ENCODE measurements around the gene CPN1.
"Not testable (repeated sequence)": the region's sequence is repeated elsewhere in the genome, so short reads cannot be mapped to it uniquely, and the experiment has no call there.

Gene CPN1

DNA sequence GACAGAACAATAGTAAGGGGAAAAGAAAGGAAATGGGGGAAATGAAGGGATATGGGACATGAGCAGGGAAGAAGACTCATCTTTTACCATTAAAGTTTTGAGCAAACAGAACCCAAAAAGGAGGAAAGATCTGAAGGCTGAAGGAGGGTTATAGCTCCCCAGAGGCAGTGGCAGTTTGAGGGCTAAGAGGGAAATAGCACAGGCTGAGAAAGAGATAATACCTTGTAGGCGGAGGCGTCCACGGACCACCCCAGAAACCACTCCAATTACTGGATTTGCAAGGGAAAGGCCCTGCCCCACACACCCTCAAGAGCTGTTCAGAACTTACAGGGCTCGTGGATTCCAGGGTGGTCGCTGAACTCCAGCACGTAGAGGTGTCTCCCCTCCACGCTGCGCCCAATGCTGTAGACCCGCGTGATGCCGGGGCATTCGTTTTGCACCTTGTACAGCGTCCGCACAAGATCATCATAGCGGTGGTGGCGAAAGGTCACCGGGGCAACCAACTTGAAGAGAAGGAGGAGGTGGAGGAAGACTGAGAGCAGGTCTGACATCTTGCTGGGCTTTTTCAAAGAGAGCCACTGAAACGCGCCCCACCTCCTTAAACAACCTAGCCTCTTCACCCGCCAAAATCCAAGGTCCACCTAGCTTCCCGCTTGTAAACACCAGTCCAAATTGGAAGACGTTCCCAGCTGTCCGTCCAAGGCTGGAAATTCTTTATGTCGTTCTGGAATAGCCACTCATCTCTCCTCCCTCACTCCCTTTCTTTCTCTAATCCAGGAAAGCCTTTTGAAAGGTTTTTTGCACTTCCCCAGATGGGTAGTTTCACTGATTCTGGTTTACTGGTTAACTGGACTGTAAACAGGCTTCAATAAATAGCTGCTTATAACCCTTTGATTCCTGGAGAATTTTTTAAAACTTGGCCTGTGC lies at the start of gene CPN1:
Gene CPN1, minus strand, starts transcription at position 795 of the 927 bp plus-strand sequence. Its CDS starts 244 bp downstream, at position 551.
- no peak for DNase-seq

DNA sequence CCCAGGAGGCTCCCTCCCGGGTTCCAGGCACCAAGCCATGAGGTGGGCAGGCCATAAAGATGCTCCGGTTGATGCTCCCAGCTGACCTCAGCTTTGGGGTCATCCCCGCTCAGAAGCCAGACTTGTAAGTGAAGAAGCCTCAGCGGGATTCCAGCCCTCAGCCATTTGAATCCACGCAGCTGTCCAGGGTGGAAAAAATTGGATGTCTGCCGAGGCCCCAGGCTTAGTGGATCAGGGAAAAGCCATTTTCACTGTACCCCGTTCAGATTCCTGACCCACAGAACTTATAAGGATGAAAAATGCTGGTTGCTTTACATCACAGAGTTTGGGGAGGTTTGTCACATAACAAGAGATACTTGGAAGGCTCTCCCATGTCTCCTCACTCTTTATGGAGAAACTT lies 49.2 kb upstream of the CPN1 start:
- no peak for DNase-seq

DNA sequence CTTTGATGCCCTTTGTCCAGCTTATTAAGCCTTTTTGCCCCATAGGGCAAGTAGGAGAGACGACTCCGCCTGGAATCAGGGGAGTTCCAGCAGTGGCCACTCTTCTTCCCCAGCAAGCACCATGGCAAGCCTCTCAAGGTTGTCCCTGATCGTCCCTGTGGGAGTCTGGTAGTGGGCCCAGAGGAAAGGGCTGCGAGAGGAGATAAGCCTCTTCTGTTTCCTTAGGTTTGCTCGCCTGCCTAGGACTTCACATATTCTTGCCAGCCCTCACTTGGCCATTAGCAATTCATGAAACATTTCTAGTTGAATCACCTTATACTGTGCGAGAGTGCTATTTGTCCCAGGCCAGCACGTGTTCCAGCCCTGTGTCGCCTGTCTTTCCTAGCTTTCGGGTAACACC lies 47.8 kb upstream of the CPN1 start:
- no peak for DNase-seq

DNA sequence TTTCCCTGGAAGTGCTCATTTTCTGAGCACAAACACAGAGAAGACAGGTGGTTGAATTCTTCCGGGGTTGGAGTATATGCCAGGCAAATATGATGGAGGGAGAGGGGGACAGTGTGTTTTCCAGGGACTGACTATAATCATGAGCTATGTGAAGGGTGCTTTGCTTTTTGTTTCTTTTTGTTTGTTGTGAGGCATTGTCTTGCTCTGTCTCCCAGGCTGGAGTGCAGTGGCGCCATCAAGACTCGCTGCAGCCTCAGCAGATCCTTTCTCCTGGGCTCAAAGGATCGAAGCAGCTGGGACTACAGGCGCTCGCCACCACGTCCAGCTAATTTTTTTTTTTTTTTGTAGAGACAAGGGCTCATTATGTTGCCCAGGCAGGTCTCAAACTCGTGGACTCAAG lies 47.3 kb upstream of the CPN1 start:
- DNase-seq: no peak

DNA sequence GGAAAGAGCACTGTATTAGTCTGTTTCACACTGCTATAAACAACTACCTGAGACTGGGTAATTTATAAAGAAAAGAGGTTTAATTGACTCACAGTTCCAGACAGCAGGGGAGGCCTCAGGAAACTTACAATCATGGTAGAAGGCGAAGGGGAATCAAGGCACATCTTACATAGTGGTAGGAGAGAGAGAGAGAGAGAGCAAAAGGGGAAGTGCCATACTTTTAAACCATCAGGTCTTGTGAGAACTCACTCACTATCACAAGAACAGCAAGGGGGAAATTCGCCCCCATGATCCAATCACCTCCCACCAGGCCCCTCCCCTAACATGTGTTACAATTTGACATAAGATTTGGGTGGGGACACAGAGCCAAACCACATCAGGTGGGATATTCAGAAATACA lies 43.7 kb upstream of the CPN1 start:
- DNase-seq: not testable (repeated sequence)

DNA sequence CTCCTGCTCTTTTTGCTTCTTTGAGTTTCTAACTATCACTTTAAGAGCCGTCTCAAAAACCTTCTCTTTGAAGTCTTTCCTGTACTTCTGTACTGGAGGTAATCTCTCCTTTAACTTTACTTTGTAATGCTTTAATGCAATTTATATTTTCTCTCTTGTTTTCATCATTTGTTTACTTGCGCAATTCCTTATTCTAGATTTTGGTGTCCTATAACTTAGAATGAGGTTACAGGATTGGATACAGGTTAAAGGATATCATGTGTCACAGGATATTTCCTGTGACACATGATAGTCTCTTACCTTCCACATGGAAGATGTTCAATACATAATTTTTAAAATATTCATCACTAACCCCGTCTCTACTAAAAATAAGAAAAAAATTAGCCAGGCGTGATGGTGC lies 42.4 kb upstream of the CPN1 start:
- no peak for DNase-seq

DNA sequence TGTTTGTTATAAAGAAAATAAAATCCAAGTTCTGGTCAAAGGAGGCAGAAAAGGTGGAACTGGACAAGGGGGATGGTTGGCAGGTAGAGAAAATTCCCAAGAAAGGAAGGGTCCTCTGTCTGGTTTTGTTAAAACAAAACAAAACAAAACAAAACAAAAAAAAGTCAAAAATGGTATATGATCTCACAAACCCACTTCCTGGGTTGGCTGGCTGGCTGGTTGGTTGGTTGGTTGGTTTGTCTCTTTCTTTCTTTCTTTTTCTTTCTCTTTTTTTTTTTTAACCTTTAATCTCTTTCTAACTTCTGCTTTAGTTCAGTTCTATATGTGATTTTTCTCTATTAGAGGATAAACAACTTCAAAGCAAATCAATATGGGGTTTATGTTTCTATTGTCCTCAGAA lies 41.1 kb upstream of the CPN1 start:
- DNase-seq: no peak

DNA sequence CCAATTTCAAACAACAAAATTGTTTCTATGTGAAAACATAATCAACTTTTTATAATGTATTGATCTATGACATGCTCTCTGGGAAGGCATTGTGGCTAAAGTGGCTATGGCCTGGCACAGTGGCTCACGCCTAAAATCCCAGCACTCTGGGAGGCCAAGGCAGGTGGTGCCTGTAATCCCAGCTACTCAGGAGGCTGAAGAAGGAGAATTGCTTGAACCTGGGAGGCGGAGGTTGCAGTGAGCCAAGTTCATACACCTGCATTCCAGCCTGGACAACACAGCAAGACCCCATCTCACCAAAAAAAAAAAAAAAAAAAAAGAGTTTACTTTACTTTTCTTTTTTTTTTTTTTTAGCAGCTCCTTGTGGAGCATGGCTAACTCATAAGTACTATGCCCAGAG lies 38.9 kb upstream of the CPN1 start:
- no peak for DNase-seq

DNA sequence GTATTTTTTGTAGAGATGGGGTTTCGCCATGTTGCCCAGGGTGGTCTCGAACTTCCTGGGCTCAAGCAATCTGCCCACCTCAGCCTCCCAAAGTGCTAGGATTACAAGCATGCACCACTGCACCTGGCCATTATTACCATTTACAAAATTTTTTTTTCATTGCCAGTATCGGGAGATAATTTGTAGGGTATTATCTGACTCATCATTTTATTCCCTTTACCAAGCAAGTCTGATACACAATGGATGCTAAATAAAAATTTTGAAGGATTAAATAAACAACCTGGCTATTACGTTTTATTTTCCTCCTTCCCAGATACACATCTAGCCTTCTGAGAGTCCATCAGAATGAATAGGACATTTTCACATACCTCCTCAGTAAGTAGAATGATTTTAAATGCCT lies 38.1 kb upstream of the CPN1 start:
- DNase-seq: no peak

DNA sequence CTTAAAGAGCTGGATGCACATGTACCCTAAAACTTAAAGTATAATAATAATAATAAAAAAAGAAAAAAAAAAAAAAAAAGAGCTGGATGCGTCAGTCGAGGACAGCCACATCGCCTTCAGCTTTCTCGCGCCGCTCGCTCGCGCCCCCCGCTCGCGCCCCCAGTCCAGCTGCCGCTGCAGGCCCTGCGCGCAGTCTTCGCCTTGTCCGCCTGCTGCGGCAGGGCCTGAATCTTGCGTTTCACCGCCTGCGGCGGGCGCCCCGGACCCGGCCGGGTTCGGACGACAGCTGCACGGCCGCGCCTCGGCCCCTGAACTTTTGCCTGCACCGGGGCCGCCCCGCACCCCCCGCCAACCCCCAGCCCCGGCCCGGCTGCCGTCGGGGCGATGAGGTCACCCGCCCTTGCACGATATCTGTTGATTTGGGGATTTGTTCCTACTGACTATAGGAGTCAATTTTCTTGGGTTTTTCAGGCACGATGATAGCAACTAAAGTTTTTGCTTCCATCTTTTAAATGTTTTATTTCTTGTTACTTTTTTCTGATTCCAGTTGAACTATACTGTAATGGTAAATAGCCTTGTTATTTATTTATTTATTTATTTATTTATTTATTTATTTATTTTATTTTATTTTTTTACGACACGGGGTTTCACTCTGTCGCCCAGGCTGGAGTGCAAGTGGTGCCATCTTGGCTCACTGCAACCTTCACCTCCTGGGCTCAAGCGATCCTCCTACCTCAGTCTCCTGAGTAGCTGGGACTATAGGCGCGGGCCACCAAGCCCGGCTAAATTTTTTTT lies 33.5 kb upstream of the CPN1 start:
- DNase-seq: no peak

DNA sequence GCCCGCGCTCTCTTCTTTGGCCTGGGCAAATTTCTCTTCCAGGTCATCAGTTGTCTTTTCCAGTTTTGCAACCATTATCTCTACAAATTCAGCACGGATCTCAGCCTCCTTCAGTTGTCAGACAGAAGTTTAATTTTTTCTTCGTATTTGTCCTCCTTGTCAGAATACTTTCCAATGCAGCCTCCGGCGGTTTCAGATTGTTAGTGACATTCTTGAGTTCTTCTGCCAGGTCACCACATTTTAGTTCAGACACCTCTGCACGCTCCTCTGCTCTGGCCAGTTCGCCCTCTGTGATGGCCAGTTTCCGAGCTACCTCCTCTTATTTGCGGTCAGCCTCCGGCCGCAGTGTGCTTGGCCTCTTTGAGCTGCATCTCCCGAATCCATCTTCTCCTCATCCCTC lies 32.8 kb upstream of the CPN1 start:
- DNase-seq: no peak

DNA sequence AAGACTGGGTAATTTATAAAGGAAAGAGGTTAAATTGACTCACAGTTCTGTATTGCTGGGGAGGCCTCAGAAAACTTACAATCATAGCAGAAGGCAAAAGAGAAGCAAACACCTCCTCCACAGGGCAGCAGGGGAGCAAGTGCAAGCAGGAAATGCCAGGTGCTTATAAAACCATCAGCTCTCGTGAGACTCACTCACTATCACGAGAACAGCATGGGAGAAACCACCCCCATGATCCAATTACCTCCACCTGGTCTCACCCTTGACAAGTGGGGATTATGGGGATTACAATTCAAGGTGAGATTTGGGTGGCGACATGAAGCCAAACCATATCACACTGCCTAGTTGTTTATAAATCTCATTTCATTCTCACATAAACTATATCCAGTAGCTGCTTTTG lies 28.0 kb upstream of the CPN1 start:
- DNase-seq: no peak

DNA sequence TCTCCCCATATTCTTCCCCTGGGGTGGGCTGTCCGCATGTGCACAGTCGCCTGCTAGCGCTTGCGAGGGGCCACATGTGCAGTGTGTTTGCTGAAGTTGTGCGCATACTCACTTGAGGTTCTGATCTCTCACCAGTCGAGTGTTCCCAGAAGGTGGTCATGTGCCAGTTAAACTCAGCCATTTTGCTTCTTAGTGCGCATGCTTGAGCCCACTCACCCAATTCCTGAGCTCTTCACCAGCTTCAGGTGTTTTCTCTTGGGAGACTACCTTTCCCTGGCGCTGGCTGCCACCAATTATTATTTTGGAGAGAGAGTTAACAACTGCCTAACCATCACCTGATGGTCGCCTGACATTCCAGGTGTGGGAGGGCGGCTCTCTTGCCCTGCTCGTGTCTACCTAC lies 25.2 kb upstream of the CPN1 start:
- DNase-seq: no peak

DNA sequence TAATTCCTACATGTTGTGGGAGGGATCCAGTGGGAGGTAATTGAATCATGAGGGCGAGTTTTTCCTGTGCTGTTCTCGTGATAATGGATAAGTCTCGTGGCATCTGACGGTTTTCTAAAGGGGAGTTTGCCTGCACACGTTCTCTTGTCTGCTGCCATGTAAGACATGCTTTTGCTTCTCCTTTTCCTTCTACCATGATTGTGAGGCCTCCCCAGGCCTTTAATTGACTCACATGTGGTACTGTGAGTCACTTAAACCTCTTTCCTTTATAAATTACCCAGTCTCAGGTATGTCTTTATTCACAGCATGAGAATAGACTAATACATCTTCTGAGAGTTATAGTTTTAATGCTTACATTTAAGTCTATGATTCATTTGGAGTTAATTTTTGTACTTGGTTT lies 22.6 kb upstream of the CPN1 start:
- DNase-seq: no peak

DNA sequence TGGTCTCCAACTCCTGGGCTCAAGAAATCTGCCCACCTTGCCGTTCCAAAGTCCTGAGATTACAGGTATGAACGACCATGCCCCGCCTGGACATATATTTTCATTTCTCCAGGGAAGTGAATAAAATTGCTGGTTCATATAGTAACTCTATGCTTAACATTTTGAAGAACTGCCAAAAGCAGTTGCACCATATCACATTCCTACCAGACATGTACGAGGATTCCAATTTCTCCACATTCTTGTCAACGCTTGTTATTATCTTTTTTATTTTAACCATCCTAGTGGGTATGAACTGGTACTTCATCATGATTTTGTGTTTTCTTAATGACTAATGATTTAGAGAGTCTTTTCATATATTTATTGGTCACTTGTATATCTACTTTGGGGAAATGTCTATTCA lies 21.9 kb upstream of the CPN1 start:
- no peak for DNase-seq

DNA sequence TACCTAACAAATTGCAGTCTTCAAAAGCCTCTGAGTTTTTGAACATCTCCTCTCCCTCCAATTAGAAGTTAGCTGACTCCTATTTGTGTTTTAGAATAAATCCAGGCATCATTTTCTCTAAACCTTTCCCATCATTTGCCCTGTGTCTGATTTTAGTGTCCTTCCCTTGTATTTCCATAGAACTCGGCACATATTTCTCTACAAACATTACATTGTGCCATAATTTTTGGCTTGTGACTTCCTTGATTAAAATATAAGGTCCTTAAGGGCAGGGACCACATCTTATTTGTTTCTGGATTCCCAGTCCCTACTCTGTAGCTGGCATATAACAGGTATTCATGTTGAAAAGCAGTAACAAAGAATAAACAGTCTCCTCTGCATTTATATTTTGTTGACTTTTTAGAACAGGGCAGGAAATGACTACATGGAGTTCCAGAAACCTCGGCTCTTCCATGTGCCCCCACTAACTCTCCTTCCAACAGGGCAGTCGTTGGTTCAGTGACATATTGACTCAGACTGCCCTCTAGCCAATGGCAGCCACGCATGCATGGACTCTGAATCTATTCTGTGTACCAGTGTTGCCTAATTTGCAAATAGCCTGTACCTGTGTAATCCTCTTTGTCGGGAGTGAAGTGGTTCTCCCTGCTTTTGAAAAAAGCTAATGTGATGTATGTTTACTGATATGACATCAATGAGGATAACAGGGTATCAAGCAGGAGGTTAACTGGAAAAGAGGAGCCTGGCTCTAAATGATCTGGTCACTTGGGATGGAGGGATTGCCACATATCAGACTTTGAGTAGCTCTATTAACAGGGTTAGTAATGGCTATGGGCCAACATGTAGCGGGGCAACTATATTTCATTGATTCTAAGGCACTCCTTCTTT lies 19.8 kb upstream of the CPN1 start:
- DNase-seq: no peak

DNA sequence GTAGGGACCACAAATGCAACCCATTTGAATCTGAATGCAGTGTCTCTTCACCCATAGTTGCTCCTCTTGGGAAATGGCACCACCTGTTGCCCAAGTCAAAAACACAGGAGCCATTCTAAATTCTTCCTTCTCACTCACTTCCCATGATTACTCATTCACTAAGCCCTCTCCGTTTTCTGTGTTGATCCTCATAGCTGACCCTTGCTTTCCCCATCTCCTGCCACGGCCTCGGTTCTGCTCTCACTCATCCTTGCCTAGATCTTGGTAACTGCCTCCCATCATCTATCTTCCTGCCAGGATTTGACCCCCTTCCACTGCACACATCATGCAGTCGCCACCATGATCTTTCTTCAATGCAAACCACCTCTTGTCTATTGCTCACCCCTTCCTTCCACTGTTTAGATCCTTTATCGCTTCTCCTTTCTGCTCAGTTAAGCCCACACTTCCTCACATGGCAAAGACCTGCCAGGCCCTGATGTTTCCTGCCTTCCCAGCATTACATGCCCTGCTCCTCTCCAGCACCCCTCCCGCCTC lies 19.0 kb upstream of the CPN1 start:
- DNase-seq: no peak

DNA sequence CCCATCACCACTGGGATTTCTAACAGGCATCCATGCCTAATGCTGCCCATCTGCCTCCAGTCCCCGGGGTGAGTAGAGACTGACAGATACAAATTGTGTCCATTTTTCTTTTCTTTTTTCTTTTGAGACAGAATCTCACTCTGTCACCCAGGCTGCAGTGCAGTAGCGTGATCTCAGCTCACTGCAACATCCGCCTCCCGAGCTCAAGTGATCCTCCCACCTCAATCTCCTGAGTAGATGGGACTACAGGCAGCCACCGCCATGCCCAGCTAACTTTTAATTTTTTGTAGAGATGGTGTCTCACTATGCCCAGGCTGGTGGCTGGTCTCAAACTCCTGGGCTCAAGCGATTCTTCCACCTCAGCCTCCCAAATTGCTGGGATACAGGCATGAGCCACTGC lies 7.6 kb upstream of the CPN1 start:
- DNase-seq: no peak

DNA sequence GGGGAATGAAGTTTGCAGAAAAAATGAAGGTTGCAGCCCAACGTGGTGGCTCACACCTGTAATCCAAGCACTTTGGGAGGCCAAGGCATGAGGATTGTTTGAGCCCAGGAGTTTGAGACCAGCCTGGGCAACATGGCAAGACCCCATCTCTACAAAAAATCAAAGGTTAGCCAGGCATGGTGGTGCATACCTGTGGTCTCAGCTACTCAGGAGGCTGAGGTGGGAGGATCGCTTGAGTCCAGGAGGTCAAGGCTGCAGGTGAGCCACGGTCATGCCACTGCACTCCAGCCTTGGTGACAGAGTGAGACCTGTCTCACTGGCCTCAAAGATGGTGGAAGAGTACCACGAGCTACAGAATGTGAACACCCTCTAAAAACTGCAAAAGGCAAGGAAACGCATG lies 5.0 kb upstream of the CPN1 start:
- DNase-seq: not testable (repeated sequence)

DNA sequence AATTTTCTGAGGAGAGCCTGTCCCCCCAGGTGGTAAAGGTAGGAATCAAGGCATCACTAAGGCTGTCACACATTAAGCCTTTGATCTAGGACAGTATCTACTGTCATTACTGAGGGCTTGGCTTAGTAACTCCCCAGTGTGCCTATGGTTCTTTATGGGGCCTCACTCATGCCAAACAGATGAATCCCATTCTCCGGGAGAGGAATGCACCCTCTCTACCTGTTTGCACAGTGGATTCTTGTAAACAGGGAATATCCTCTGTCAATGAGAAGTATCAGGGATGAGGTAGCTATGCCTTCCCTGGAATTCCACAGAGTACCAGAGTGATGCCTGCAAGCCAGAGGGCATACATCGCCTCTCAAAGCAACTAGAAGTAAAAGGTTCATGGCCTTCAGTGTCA lies 3.9 kb upstream of the CPN1 start:
- DNase-seq: no peak

DNA sequence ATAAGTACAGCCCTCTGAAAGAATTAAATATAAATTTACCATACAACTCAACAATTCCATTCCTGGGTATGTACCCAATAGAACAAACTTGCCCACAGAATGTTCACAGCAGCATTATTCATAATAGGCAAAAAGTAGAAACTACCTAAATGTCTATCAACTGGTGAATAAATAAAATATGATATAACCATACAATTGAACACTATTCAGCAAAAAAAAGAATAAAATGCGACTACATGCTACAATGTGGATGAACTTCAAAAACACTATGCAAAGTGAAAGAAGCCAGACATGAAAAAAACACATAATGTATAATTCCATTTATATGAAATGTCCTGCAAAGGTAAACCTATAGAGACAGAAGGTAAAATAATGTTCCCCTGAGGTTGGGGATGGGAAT lies 2.0 kb upstream of the CPN1 start:
- no peak for DNase-seq

DNA sequence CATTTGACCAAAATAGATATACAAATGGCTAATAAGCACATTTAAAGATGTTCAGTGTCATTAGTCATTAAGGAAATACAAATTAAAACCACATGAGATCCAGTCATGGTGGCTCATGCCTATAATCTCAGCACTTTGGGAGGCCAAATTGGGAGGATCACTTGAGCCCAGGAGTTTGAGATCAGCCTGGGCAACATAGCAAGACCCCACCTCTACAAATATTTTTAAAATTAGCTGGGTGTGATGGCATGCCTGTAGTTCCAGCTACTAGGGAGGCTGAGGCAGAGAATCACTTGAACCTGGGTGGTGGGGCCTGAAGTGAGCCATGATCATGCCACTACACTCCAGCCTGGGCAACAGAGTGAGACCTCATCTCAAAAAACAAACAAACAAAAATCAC lies 607 bp upstream of the CPN1 start:
- not testable (repeated sequence) for DNase-seq

DNA sequence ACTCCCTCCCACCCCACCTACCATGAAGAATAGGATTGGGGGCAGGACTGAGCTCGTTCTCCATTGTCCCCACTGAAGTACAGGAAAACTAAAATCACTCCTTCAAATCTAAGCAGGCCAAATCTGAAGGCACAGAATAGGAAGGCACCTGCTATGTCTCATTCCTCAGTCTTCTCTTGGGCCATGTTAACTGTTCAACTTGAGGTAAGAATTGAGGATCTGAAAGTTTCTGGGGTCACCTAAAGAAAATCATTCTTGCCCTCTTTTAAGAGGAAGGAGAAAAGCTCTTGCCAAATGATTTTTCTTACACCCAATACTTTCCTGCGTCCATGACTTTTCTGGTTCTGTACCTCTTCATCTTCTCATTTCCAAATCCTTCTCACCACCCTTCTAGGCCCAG lies 4.9 kb downstream of the CPN1 start:
- no peak for DNase-seq

Data from NCI-H1092 (cell line).